ENCODE results near the gene APBB2.
"Not testable (repeated sequence)": the region's sequence is repeated elsewhere in the genome, so short reads cannot be mapped to it uniquely, and the experiment has no call there.

Gene APBB2

GRCh38 chr4:40822420-40823166, 391.7 kb downstream of the APBB2 start:
- DNase-seq (ENCODE audit: low read depth), result no peak

GRCh38 chr4:40820101-40820500, 394.2 kb downstream of the APBB2 start:
- DNase-seq (ENCODE audit: low read depth), result no peak

DNA sequence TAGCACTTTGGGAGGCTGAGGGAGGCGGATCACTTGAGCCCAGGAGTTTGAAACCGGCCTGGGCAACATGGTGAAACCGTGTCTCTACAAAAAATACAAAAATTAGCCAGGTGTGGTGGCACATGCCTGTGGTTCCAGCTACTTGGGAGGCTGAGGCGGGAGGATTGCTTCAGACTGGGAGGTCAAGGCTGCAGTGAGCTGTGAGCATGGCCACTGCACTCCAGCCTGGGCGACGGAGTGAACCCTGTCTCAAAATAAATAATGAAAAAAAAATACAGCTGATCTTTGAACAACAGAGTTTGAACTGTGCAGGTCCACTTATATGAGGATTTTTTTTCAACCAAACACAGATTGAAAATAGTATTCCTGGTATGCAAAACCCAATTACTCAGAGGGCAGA, 397.2 kb downstream of the APBB2 start:
- DNase-seq (ENCODE audit: low read depth), result not testable (repeated sequence)

- no peak for DNase-seq (ENCODE audit: low read depth)
Measured at GRCh38 chr4:40812856-40813255, 401.5 kb downstream of the APBB2 start.

GRCh38 chr4:40812386-40812785, 402.0 kb downstream of the APBB2 start:
- no peak for DNase-seq (ENCODE audit: low read depth)

GRCh38 chr4:40811956-40812355, 402.4 kb downstream of the APBB2 start:
- DNase-seq (ENCODE audit: low read depth), result no peak

DNA sequence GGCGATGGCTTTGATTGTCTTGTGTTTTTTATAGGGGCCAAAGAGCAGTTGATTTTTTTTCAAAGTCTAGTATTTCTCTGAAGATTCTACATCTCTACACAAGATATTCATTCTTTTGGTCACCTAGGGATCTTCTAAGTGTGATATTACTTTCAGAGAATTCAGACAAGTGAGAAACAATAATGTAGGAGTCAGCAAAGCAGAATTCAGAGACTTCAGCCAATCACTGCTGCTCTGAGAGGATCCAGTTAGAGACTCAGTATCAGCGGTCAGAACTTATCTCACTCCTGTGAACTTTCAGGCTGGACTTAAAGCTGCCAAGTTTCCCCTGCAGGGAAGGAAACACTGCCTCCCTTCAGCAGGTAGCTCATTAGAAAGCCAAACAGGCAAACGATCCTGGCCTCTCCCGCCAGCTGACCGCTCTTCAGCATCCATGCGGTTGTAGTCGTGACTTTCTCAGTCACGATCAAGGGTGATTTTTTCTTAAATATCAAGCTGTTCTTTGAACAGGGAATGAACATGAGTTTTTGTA, 405.4 kb downstream of the APBB2 start:
- DNase-seq (ENCODE audit: low read depth), result no peak

- DNase-seq (ENCODE audit: low read depth), result no peak
Measured at GRCh38 chr4:40804598-40804997, 409.7 kb downstream of the APBB2 start.

DNA sequence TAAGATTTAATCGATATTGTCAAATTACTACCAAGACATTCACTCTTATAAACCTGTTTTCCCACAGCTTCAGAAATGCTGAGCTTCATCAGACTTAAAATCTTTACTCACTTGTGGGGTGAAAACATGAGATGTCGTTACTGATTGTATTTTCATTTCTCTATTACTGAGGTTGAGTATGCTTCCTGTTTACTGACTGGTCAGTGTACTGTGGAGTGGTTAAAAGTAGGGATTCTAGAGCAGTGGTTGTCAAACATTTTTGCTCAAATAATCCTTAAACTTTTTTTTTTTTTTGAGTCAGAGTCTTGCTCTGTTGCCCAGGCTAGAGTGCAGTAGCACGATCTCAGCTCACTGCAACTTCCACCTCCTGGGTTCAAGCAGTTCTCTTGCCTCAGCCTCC, 414.3 kb downstream of the APBB2 start:
- no peak for DNase-seq (ENCODE audit: low read depth)

- no peak for DNase-seq (ENCODE audit: low read depth)
Measured at GRCh38 chr4:40789771-40790170, 424.6 kb downstream of the APBB2 start.

- no peak for DNase-seq (ENCODE audit: low read depth)
Measured at GRCh38 chr4:40789031-40789430, 425.3 kb downstream of the APBB2 start.

- no peak for DNase-seq (ENCODE audit: low read depth)
Measured at GRCh38 chr4:40788331-40788730, 426.0 kb downstream of the APBB2 start.

- DNase-seq (ENCODE audit: low read depth), result no peak
Measured at GRCh38 chr4:40785727-40786126, 428.6 kb downstream of the APBB2 start.

GRCh38 chr4:40782876-40783275, 431.5 kb downstream of the APBB2 start:
- no peak for DNase-seq (ENCODE audit: low read depth)

GRCh38 chr4:40778090-40778489, 436.3 kb downstream of the APBB2 start:
- DNase-seq (ENCODE audit: low read depth), result no peak

DNA sequence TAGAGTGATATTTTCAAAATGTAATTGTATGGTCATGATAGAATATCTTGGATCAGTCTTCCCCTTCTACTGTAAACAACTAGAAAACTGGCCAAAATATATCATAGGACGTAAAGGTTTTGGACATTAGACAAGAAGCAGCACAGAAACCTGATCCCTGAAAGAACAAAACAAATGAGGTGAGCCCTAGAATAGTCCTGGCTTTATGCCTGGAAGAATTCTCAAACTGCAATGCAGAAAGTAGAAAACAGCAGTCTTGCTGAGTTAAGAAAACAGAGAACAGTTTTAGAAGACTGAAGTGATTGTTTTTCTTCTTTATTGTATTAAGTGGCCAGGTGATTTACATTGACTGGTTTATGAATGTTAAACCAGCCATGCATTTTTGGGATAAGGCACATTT, 445.1 kb downstream of the APBB2 start:
- DNase-seq (ENCODE audit: low read depth), result no peak

- no peak for DNase-seq (ENCODE audit: low read depth)
Measured at GRCh38 chr4:40763228-40763716, 451.1 kb downstream of the APBB2 start.
